GM21360 (cell line): ENCODE measurements around the gene ATP1A4.

Experiments
- ATAC-seq: cut with Tn5 transposase; IDR thresholded peaks from one replicate; pipeline ENCODE4 v1.9.1; 2021; ENCODE audit warnings: mild to moderate bottlenecking, moderate library complexity; ENCODE audit not compliant: unreplicated experiment

Gene ATP1A4

DNA sequence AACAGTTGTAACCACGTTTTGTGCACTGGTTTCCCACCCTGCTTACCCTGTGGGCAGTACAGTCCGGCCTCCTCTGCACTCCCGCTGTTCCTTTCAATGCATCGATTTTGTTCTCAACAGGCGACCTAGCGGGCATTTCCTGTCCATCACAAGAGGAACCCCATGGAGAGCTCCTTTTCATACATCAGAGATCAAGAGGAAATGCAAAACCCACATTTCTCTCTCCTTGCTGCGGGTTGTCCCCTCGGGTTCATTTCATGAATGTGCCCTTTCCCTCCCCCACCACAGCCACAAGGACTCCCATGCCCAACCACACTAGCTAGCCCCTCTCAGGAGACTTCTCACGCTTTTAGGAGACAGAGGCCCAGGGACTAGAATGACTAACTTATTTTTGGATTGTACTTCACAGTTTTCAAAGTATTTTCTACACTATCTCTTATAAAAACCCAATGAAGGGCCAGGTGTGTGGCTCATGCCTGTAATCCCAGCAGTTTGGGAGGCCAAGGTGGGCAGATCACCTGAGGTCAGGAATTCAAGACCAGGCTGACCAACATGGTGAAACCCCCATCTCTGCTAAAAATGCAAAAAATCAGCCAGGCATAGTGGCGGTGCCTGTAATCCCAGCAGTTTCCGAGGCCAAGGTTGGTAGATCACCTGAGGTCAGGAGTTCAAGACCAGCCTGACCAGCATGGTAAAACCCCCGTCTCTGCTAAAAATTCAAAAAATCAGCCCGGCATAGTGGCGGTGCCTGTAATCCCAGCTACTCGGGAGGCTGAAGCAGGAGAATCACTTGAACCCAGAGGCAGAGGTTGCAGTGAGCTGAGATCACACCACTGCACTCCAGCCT, 18.4 kb downstream of the ATP1A4 start:
- ATAC-seq = no peak

DNA sequence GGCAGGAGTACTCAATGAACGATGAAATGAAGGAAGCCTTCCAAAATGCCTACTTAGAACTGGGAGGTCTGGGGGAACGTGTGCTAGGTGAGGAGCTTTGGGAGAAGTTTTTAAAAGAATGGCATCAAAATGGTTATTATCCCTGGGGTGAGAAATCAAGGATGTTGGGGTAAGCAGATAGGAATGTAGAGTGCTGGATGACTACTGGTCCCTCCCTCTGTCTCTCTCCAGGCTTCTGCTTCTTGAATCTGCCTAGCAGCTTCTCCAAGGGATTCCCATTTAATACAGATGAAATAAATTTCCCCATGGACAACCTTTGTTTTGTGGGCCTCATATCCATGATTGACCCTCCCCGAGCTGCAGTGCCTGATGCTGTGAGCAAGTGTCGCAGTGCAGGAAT, 20.0 kb downstream of the ATP1A4 start:
- no peak for ATAC-seq

DNA sequence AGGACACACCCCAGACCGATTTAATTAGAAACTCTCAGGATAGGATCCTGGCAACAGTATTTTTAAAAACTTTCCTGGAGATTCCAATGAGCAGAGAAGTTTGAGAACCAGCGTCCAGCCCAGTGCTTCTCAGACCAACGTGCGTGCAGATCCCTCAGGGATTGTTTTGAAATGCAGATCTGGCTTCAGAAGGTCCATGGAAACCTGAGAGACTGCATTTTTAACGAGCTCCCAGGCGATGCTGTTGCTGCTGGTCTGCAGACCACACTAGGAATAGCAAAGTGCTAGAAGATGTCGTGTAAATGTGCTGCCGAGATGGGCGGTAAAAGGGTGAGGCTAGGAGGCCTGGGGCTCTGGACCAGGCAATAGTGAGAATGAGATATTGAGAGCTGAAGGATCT, 20.6 kb downstream of the ATP1A4 start:
- no peak for ATAC-seq

DNA sequence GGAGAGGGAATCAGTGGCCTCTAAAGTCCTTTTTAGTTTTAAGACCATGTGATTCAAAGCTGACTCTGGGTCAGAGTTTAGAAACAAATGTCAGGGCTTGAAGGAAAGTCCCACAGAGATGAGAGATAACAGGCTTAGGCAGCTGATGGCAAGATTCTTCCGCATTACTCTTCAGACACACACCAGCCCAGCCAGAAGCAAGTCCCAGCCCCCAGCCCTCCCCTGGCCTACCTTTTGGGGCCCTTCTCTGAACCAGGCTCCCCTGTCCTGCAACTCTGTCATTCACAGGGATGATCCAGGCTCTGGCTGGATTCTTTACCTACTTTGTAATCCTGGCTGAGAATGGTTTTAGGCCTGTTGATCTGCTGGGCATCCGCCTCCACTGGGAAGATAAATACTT, 25.8 kb downstream of the ATP1A4 start:
- ATAC-seq = no peak

DNA sequence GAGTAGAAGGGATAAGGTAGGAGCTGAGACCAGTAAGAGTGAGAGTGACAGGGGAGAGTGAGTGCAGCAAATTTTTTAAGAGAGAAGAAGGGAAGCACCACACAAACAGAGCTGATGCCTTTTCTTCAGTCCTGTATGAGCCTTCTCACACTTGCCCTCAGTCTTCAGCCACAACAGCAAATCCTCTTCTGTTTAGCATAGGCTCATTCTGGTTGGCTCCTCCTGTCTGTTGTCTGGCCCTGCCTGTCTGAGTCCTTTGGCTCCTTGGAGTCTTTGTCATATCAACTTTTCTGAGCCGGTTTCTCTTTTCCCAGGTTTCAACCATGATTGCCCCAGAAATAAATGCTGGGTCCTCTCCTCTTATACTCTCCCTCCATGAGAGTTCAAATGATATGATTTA, 26.3 kb downstream of the ATP1A4 start:
- no peak for ATAC-seq

DNA sequence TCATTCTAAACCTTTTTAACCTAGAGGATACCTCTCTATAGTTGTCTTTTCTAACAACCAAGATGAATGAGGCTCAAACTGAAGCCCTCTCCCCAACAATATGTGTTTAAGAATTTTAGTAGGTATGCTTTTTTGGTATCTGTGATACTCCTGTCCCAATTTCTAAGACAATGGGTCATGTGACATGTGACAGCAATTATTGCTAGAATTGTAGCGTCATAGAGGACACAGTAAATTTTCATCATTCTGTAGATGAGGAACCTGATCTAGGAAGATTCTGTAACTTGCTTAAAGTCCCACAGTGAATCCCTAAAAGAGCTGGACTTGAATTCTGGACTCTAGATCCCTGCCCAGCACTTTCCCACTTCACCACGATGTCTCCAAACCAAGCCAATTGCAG, 27.3 kb downstream of the ATP1A4 start:
- ATAC-seq = no peak

DNA sequence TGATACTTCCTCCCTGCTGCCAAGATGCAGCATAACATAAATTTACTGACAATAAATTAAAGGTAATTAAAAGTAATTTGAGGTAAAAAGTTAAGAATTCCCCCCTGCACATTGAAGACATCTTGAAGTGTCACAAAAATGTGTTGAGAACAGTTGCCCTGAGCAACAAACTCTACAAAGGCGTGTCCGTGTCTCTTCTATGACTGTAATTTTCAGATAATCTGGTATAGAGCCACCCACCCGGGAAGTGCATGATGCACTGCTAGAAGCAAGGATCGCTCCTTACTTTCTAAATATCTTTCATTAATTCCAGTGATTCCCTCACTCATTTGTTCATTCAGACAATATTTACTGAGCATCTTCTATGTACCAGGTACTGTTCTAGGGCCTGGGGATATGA, 27.9 kb downstream of the ATP1A4 start:
- ATAC-seq = no peak

DNA sequence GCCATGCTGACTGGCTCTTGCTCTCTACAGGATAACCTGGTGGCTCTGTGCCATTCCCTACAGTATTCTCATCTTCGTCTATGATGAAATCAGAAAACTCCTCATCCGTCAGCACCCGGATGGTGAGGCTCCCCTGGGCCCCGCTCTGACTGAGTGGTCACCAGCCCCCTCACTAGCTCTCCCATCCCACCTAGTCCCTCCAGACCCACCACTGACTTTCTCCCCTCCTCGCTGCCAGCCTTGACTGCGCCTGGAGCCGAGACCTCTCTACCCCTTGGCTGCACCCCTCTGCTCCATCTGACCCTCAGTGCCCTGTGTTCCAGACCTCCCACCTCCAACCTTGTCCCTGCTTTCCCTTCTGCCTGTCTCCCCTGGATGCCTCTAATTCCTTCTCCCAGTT, 34.8 kb downstream of the ATP1A4 start:
- ATAC-seq = no peak

DNA sequence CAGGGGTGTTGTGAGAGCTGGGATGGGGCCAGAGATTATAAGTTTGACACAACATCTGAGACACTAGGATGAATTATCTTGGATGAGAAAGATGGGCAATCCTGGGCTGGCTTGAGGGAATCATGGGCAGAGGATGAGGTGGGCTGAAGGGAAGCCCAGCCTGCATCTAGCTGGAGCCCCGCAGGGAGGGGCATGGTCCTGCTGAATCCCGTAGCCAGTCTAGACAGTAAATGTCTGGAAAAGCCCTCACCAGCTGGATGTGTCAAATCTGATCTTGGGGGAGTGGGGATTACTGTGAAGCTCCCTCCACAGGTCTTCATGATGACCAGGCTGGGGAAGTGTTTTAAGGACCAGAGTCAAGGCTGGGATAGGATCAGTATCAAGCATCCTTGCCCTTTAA, 35.3 kb downstream of the ATP1A4 start:
- no peak for ATAC-seq

DNA sequence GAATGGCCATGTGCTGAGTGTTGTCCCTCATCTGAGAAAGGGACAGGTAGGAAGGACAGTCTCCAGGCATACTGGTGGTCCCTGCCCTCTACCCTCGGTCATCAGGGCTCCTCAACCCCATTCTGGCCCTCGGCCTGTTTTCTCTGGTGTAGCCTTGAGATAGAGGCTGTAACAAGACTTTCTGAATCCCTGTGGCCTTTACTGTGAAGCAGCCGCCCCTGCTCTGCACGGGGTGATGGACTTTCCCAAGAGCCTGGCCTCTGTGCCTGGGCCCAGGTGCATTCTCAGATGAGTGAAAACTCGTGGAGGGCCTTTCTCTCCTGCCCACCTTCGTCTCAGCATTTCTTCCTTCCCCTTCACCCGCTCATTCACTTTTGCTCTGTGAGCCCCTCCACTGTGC, 36.0 kb downstream of the ATP1A4 start:
- ATAC-seq = no peak

DNA sequence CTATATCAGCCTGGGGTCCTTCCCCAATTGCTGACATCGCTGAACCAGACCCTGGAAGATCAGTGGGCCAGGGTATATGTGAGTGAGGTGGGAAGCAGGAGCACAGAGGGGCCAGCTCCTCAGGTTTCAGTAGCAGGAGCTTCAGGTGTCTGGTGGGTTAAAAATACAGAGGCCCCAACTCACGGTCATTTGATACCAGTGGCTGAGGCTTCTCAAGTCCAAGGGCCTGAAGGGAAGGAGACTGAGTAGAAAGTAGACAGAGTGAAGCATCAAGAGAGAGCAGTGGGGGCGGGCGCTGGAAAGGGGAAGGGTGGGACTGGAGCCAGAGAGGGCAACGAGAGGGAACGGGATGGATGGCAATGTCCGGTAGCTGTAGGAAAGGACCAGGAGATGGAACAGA, 36.9 kb downstream of the ATP1A4 start:
- ATAC-seq = no peak

DNA sequence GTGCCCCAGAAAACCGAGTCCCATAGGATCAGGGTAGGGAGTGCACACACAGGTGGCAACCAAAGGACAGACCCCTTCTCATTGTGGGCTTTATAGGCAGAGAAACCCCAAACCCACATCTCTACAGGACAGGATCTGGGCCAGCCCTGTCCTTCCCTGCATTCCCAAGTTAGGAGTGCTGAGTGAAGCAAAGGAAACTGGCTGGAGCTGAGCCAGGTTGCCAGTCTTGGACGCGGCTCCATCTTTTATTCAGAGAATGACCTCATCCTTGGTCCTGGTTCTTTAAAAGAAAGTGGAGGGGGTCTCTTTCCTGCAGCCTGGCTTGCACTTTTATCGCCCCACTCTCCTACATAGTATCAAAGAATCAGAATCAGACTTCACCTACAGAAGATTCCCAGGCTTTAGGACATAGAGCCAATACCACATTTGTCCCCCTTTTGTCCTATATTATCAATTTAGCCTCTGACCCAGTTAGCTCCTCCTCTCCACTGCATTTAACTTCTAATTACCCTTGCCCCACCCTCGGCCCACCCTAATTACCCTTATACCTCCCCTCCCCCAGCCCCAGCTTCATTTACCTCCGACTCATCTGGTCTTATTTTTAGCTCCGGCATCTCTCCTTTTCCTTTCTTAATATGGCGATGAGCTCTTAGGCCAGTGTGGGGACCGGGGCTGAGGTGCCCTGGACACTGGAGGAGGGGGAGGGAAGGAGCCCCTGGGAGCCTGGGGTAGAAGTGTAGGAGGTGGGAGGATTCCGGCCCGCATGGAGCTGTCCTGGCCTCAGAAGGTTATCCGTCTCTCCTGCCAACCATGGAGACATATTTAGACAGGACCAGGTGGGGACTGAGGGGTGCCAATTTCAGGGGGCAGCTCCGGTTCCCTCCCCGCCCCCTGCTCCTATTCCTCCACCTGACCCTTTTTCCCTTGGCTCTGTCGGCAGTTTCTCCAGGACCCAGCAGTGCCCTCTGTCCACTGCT, 38.5 kb downstream of the ATP1A4 start, which contains the start of gene CASQ1:
CASQ1 (plus strand) TSS at position 927 of the 977 bp plus-strand sequence. CDS start 177 bp downstream, outside the sequence.
- no peak for ATAC-seq

DNA sequence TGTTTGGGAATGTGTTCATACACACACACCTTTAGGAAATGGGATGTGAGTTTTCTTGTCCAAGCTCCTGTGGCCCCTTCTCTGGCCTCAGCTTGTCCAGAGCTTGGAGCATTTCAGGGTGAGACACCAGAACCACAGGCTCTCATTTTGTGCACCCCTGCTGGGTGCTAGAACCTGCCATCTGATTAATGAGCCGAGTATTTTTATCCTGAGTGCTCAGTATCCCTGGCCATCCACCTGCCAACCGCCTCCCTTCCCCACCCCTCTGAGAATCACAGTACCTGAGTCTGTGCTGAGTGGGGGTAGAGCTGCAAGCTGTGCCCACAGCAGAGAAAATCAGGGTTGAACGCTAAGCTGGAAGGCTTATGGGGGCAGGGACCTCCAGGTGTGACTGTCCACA, 40.4 kb downstream of the ATP1A4 start:
- no peak for ATAC-seq

DNA sequence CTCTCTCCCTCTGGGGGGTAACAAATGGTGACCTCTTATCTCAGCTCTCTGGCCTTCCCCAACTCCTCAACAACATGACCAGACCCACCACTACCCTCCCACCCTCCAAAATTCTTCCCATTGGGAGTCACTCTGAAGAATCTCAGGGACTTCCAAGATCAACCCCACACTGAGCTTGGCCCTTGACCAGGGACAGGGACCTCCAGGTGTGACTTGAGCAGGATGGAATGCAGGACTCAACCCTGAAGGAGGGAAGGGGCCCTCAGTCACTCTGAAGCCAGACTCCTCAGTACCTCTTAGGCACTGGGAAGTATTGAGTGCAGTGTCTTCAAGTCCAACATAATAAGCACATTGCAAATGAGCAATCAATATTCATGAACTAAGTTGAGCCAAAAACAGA, 40.8 kb downstream of the ATP1A4 start:
- no peak for ATAC-seq

DNA sequence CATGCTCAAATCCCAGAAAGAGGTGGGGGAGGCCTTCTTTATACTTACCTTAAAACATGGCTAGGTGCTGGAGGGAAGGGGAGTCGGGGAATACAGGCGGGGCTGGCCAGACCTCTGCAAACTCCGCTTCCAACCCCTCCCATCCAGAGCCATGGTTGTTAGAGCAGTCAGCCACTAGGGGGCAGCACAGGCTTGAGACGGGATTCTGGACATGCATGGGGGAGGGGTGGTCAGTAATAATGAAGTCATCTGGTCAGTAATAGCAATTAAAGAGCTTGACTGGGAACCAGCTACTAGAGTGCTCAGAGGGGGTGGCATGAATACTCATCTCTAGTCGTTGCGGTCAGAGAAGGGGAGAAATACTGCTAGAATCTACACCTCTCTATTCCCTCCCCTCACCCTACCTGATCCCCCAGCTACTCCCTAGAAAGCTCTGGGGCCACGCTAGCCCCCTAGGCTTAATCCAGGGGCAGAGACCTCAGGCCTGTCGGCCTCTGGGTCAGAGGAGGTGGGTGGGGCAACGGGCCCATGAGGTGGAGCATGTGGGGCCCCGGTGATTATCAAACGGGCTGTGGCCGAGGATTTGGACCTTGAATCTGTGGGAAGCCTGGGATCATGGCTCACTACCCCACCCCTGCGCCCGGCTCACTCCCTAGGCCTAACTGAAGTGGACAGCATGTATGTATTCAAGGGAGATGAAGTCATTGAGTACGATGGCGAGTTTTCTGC, 41.9 kb downstream of the ATP1A4 start:
- peak; percentile 61 for ATAC-seq

DNA sequence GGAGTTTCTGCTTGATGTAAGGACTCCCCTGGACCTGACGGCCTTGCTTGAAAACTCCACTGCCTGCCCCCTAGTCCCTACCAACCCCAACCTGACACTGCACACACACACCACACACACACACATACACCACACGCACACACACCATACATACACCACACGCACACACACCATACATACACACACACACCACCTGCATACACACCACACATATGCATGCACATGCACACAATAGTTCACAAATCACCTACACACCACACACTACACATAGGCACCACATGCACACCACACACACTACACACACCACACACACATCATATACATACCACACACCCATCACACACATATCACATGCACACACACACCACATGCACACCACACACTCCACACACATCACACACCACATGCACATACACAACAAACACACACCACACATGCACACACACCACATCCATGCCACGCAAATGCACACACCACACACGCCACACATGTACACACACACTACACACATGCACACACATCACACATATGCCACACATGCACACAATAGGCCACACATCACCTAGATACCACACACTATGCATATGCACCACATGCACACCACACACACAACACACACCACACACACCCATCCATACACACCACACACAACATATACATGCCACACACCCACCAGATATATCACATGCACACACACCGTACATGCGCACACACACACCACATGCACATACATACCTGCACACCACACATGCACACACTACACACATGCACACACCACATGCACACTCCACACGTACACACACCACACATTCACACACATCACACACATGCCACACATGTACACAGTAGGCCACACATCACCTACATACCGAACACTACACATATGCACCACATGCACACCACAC, 42.7 kb downstream of the ATP1A4 start:
- ATAC-seq = no peak

DNA sequence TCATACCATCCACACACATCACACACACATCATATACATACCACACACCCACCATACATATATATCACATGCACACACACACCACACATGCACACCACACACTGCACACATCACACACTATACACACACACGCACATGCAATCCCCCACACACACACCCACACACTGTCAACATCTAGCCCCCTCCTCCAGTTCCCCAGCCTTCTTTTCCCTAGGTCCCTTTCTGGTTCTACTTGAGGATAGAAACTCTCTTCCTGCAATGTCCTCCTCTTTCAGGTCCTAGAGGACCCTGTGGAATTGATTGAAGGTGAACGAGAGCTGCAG, 43.3 kb downstream of the ATP1A4 start:
- ATAC-seq = no peak

DNA sequence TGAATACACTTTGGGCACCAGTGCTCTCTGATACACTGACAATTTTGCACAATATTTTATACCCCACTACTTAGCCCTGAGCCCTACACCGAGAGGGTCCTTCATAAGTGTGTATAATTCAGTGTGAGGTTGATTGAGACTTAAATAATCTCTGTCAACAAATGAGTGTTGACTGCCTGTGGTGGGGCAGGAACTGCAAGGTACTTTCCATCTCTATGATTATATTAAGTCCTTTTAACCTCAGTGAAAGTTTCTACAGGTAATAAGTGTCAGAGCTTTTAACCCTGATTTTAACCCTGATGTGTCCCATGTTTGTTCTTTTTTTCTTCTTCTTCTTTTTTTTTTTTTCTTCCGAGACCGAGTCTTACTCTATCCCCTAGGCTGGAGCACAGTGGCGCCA, 44.7 kb downstream of the ATP1A4 start:
- ATAC-seq = no peak

DNA sequence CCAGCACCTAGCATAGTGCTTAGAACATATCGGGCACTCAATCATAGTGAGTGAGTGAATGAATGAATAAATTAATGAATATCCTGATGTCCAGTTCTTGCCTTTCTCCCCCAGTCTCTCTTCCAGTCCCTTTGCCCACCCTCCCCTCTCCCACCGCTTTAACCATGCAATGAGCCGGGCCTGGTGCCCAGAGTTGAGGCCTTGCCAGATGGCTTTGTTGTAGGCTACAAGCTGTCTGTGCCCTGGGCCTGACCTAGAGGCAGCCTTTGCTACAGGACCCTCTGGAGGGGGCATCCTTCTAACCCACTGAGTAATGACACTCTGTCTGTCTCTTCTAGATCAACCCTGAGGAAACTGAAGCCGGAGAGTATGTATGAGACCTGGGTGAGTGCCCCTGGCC, 45.8 kb downstream of the ATP1A4 start:
- no peak for ATAC-seq

DNA sequence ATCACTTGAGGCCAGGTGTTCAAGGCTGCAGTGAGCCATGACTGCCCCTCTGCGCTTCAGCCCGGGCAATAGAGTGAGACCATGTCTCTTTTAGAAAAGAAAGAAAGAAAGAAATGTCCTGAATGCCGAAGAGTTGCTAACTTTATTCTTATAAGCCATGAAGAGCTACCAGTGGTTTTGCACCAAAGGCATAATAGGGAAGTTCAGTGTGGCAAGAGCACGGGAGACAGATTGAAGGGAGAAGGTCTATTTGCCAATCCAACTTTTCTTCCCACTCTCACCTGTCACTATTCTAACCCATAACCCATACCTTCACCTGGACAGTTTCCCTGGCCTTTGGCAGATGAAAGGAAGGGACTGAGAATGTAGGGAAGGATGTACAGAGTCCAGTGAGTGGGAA, 49.4 kb downstream of the ATP1A4 start:
- no peak for ATAC-seq
